H1 (cell line): ENCODE measurements around the gene RHO. TPM values are rescaled to one million over a fixed set of nuclear protein-coding genes. Genes with fewer than 3 reads are reported as not detected.

Experiments used
- CTCF ChIA-PET: fragments of 300-600 bp; sonication (Branson Sonifier 250); formaldehyde crosslinking; loops from one replicate; lab custom pipeline; 2021; ENCODE audit not compliant: partially characterized antibody; lab: Charles Lee
- POLR2A ChIA-PET: fragments of 300-600 bp; sonication (Branson Sonifier 250); formaldehyde crosslinking; loops from one replicate; lab custom pipeline; 2021; ENCODE audit warnings: inconsistent platforms; ENCODE audit not compliant: partially characterized antibody; lab: Charles Lee
- DNase-seq, 2 experiments: peaks; one replicate each; pipeline versions ENCODE4 v3.0.0 to v3.0.0-alpha.2; 2010 to 2022; ENCODE audit warnings: low spot score in 2 of 2, low read depth in 1 of 2, mixed read lengths in 1 of 2
- FAIRE-seq: peaks from 2 replicates; lab custom pipeline; 2011; peaks lifted over from hg19 to GRCh38; lab: Jason Lieb, UNC
- H2AFZ ChIP-seq: 2 replicates; pipeline ENCODE4 v1.8.1; 2012; ENCODE audit warnings: low read length, inconsistent platforms
- H2AK5ac ChIP-seq: 2 replicates; pipeline ENCODE4 v1.6.1; 2013; ENCODE audit warnings: low read depth, low read length
- H2BK120ac ChIP-seq: replicated peaks from 2 replicates; pipeline ENCODE3; 2013; ENCODE audit warnings: low read depth, low read length, inconsistent platforms
- H2BK12ac ChIP-seq: 2 replicates; pipeline ENCODE4 v1.6.1; 2013; ENCODE audit warnings: low read depth, low read length
- H2BK15ac ChIP-seq: 2 replicates; pipeline ENCODE4 v1.6.1; 2013; ENCODE audit warnings: low read length
- H2BK20ac ChIP-seq: 2 replicates; pipeline ENCODE4 v1.6.1; 2013; ENCODE audit warnings: low read length
- H2BK5ac ChIP-seq: 2 replicates; pipeline ENCODE4 v1.6.1; 2013; ENCODE audit warnings: low read depth, low read length
- H3K14ac ChIP-seq: 2 replicates; pipeline ENCODE4 v1.6.1; 2013; ENCODE audit warnings: inconsistent platforms; ENCODE audit not compliant: insufficient read length
- H3K18ac ChIP-seq: 2 replicates; pipeline ENCODE4 v1.6.1; 2013; ENCODE audit warnings: low read length; ENCODE audit errors: extremely low read depth
- H3K23ac ChIP-seq: 2 replicates; pipeline ENCODE4 v1.6.1; 2013; ENCODE audit warnings: inconsistent platforms; ENCODE audit not compliant: insufficient read length
- H3K23me2 ChIP-seq: 2 replicates; pipeline ENCODE4 v1.6.1; 2013; ENCODE audit warnings: low read depth, low read length
- H3K27ac ChIP-seq: 2 replicates; pipeline ENCODE4 v1.6.1; 2011; ENCODE audit warnings: low read depth, low read length, inconsistent platforms
- H3K27me3 ChIP-seq, 4 experiments: replicated peaks in 1 of 4; 1 replicate in 1 of 4; 2 replicates in 3 of 4; pipeline versions ENCODE4 v1.6.1 to v1.8.1; 2011 to 2013; ENCODE audit warnings: low read length in 3 of 4, mild to moderate bottlenecking in 3 of 4, inconsistent platforms in 2 of 4, mixed read lengths in 2 of 4, moderate library complexity in 1 of 4; ENCODE audit not compliant: control insufficient read depth in 3 of 4, insufficient read depth in 3 of 4; ENCODE audit errors: extremely low read depth in 1 of 4
- H3K36me3 ChIP-seq, 4 experiments: 2 replicates each; pipeline versions ENCODE4 v1.6.1 to v1.8.1; 2011 to 2013; ENCODE audit warnings: mild to moderate bottlenecking in 4 of 4, low read length in 3 of 4, moderate library complexity in 2 of 4, control low read depth in 1 of 4, inconsistent platforms in 1 of 4; ENCODE audit not compliant: insufficient read depth in 4 of 4, control insufficient read depth in 2 of 4
- H3K4ac ChIP-seq: replicated peaks from 2 replicates; pipeline ENCODE3; 2013; ENCODE audit warnings: low read length, low read depth, mixed read lengths, inconsistent platforms; ENCODE audit not compliant: insufficient read length
- H3K4me1 ChIP-seq, 4 experiments: replicated peaks in 1 of 4; 1 replicate in 1 of 4; 2 replicates in 3 of 4; pipeline versions ENCODE4 v1.6.1 to v1.8.1; 2011 to 2013; ENCODE audit warnings: low read length in 3 of 4, inconsistent platforms in 2 of 4, mixed read lengths in 1 of 4; ENCODE audit not compliant: insufficient read depth in 4 of 4, control insufficient read depth in 3 of 4
- H3K4me2 ChIP-seq, 2 experiments: 2 replicates each; pipeline versions ENCODE4 v1.6.1 to v1.8.1; 2011 to 2013; ENCODE audit warnings: low read depth in 2 of 2, low read length in 2 of 2, control low read depth in 1 of 2, inconsistent platforms in 1 of 2, mild to moderate bottlenecking in 1 of 2; ENCODE audit not compliant: insufficient read depth in 1 of 2
- H3K4me3 ChIP-seq, 4 experiments: fragments of 200-600, 300-600 bp in 1 of 4; sonication (generic), shearing (Covaris generic), sonication (Bioruptor Twin) in 1 of 4; 2 replicates each; pipeline versions ENCODE4 v1.5.1 to v1.8.1; 2011 to 2016; ENCODE audit warnings: low read length in 4 of 4, low read depth in 3 of 4, control low read depth in 2 of 4, inconsistent platforms in 2 of 4, mild to moderate bottlenecking in 2 of 4, mixed read lengths in 1 of 4, moderate library complexity in 1 of 4; ENCODE audit not compliant: insufficient read depth in 2 of 4; ENCODE audit errors: extremely low read depth in 1 of 4
- H3K56ac ChIP-seq: replicated peaks from 2 replicates; pipeline ENCODE3; 2013; ENCODE audit warnings: low read depth, mild to moderate bottlenecking, mixed read lengths, low read length, inconsistent platforms; ENCODE audit not compliant: insufficient read length
- H3K79me1 ChIP-seq: 2 replicates; pipeline ENCODE4 v1.6.1; 2013; ENCODE audit warnings: low read depth, low read length, control low read depth
- H3K79me2 ChIP-seq, 2 experiments: 2 replicates each; pipeline versions ENCODE4 v1.6.1 to v1.8.1; 2012 to 2013; ENCODE audit warnings: low read length in 2 of 2, mild to moderate bottlenecking in 2 of 2, inconsistent platforms in 1 of 2; ENCODE audit not compliant: insufficient read depth in 2 of 2, control insufficient read depth in 1 of 2
- H3K9ac ChIP-seq, 4 experiments: replicated peaks in 1 of 4; 1 replicate in 1 of 4; 2 replicates in 3 of 4; pipeline versions ENCODE4 v1.6.1 to v1.8.1; 2011 to 2013; ENCODE audit warnings: low read depth in 3 of 4, low read length in 3 of 4, control low read depth in 2 of 4, mild to moderate bottlenecking in 2 of 4, moderate library complexity in 2 of 4, inconsistent platforms in 1 of 4; ENCODE audit errors: extremely low read depth in 1 of 4
- H3K9me3 ChIP-seq, 2 experiments: 2 replicates each; pipeline versions ENCODE4 v1.6.1 to v1.8.1; 2012 to 2013; ENCODE audit warnings: mild to moderate bottlenecking in 2 of 2, moderate library complexity in 2 of 2, control low read depth in 1 of 2, inconsistent platforms in 1 of 2, low read depth in 1 of 2, low read length in 1 of 2, mixed read lengths in 1 of 2; ENCODE audit not compliant: insufficient read depth in 2 of 2
- H4K20me1 ChIP-seq, 2 experiments: replicated peaks in 1 of 2; 2 replicates each; pipeline versions ENCODE3 to v1.8.1; 2011 to 2013; ENCODE audit warnings: inconsistent platforms in 2 of 2, low read length in 2 of 2, mild to moderate bottlenecking in 1 of 2; ENCODE audit not compliant: insufficient read depth in 2 of 2, control insufficient read depth in 1 of 2
- H4K5ac ChIP-seq: 2 replicates; pipeline ENCODE4 v1.6.1; 2013; ENCODE audit warnings: low read length, low read depth, mixed read lengths, inconsistent platforms; ENCODE audit not compliant: insufficient read length
- H4K8ac ChIP-seq: 2 replicates; pipeline ENCODE4 v1.8.0; 2013; ENCODE audit warnings: mild to moderate bottlenecking, moderate library complexity, low read length, inconsistent platforms; ENCODE audit not compliant: insufficient read depth; ENCODE audit errors: extremely low read depth
- H4K91ac ChIP-seq: replicated peaks from 2 replicates; pipeline ENCODE3; 2013; ENCODE audit warnings: low read length, mixed read lengths, inconsistent platforms; ENCODE audit not compliant: insufficient read length
- BACH1 ChIP-seq: IDR thresholded peaks from 2 replicates; pipeline ENCODE4 v1.6.1; 2012; ENCODE audit warnings: low read length, improper control_type of control experiment
- CREB1 ChIP-seq: IDR thresholded peaks from 2 replicates; pipeline ENCODE4 v1.6.1; 2012; ENCODE audit warnings: inconsistent platforms
- EZH2 ChIP-seq: fragments of 200-600 bp; sonication (generic); IDR thresholded peaks from 2 replicates; pipeline ENCODE4 v1.7.1; 2012; ENCODE audit warnings: low read depth, mild to moderate bottlenecking, moderate library complexity, low read length, inconsistent platforms; ENCODE audit not compliant: severe bottlenecking
- MAFK ChIP-seq: IDR thresholded peaks from 2 replicates; pipeline ENCODE4 v1.6.1; 2012; ENCODE audit warnings: low read depth, mild to moderate bottlenecking, improper control_type of control experiment, low read length
- PHF8 ChIP-seq: fragments of 200-600 bp; sonication (generic); conservative IDR thresholded peaks from 2 replicates; pipeline ENCODE4 v1.7.1; 2012; ENCODE audit warnings: low read depth, mild to moderate bottlenecking, inconsistent platforms, low read length, moderate library complexity
- RBBP5 ChIP-seq: IDR thresholded peaks from 2 replicates; pipeline ENCODE4 v1.7.1; 2012; ENCODE audit warnings: low read depth, mild to moderate bottlenecking, inconsistent platforms, low read length, moderate library complexity, borderline replicate concordance
- WGBS, 2 experiments: shearing (Covaris generic) in 1 of 2; methylation state at CpG; one replicate each; pipeline versions ENCODE4 v1.1.6 to v1.1.7; 2013 to 2015; ENCODE audit warnings: low lambda C conversion rate in 2 of 2, mixed read lengths in 2 of 2, inconsistent platforms in 1 of 2, low coverage in 1 of 2, missing lambda C conversion rate in 1 of 2; ENCODE audit not compliant: insufficient replicate concordance in 2 of 2, insufficient coverage in 1 of 2, insufficient read length in 1 of 2; ENCODE audit errors: extremely low coverage in 1 of 2, missing lambda C conversion rate in 1 of 2; 5-methylcytosine and 5-hydroxymethylcytosine counted together
- polyA plus RNA-seq, 7 experiments: library from polyadenylated mRNA; depleted of rRNA in 3 of 7; stranded (reverse) in 5 of 7; unstranded in 2 of 7; fragments of >200 nt in 5 of 7; fragments of 200-250 nt in 2 of 7; gene quantifications; 1 replicate in 5 of 7; 2 replicates in 1 of 7; 4 replicates in 1 of 7; pipeline versions ENCODE4 v1.2.1 to v1.2.3, GENCODE V29; 2011 to 2013; ENCODE audit warnings: missing spikeins in 2 of 7, mixed read lengths in 2 of 7
- total RNA-seq: library from RNA; stranded (reverse); fragmentation: NEBNext Ultra II Directional; extraction: Animal tissue kit (Norgen Biotek cat#: 25700); gene quantifications from 2 replicates; pipeline ENCODE4 v1.2.1, GENCODE V29; 2021
- TF ChIP-seq, protein P1 (sequence below): IDR thresholded peaks from 2 replicates; pipeline ENCODE4 v1.6.1; 2012; ENCODE audit warnings: low read length, inconsistent platforms
- TF ChIP-seq, protein P2 (sequence below): IDR thresholded peaks from 2 replicates; pipeline ENCODE4 v1.6.1; 2011; ENCODE audit warnings: low read length, improper control_type of control experiment

RHO gene
- total and polyA plus RNA-seq, 2 of the 8 experiments (the other 6 are each of a cell fraction or from before 2014, with no cell fraction given) = not detected

DNA sequence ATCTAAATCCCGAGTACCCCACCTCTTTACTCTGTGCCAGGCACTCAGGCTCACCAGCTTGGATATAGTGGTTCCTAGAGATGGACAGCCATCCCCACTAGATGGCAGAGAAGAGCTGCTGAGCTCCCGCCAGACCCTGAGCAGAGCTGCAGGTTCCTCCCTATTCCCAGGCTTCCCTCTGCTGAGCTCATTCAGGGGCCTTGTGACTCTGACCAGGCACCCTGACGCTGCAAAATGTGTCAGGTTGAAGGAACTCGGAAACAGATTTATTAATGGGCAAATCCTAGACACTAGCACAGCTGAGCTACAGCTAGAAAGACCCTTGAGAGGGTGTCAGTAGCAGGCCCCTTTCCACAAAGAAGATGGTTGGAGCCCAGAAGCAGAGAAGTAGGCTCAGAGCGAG, 38.2 kb upstream of the RHO start:
- CTCF ChIA-PET = interaction anchor here (0.6 to 11.2 kb wide), 51 partner anchors 9 to 450 kb away, joined by 3 to 93 read pairs (median 4); partner anchors contain the start of genes EFCAB12 and H1-8
- no peak overlapping the region for H3K4me3 ChIP-seq
- DNase-seq (peak; percentile 50 to 73), FAIRE-seq (peak; percentile 91)
- no peak overlapping the region for H3K23ac ChIP-seq
- no peaks in the 10 kb centered on the region for H3K79me2 ChIP-seq
- 41% methylated on average over 5 of the region's 5 CpGs; no CpG with 5 or more reads in 1 of the 2 experiments for WGBS, 2 experiments
- no peaks in the 10 kb centered on the region for H3K27me3 ChIP-seq
- no peaks in the 10 kb centered on the region for H3K23me2 ChIP-seq
- H3K4me2 ChIP-seq = no peak overlapping the region
- H3K18ac ChIP-seq = 0 out of 2 replicates have a peak overlapping the region, but pooled peaks have one; percentile 14
- no peaks in the 10 kb centered on the region for H3K79me1 ChIP-seq
- peaks cover 5 to 17% (median 8%) of the 10 kb centered on the region in 4 experiments; a peak in 6 of 7 replicates for H3K4me1 ChIP-seq
- H3K56ac ChIP-seq = no peak overlapping the region
- H2BK5ac ChIP-seq = 0 out of 2 replicates have a peak overlapping the region, but pooled peaks have one; percentile 18
- H3K27ac ChIP-seq = no peak overlapping the region; the same call in 1 of the 2 replicates
- H2AK5ac ChIP-seq = 0 out of 2 replicates have a peak overlapping the region, but pooled peaks have one; percentile 55
- no peak overlapping the region for H3K9ac ChIP-seq
- no peak overlapping the region for H3K4ac ChIP-seq
- no peak overlapping the region for H3K14ac ChIP-seq
- H3K36me3 ChIP-seq = peaks cover 0 to 2% (median 0%) of the 10 kb centered on the region in 4 experiments; a peak in 1 of 8 replicates
- 0 out of 2 replicates have a peak overlapping the region, but pooled peaks have one; percentile 50 for H2BK12ac ChIP-seq
- H2AFZ ChIP-seq = peak overlapping the region; percentile 35; the same call in 1 of the 2 replicates
- no peaks in the 10 kb centered on the region for H3K9me3 ChIP-seq
- no peak overlapping the region for H4K8ac ChIP-seq
- H4K5ac ChIP-seq = no peak overlapping the region
- H2BK20ac ChIP-seq = no peak overlapping the region
- no peak overlapping the region for H2BK120ac ChIP-seq
- H4K20me1 ChIP-seq = no peaks in the 10 kb centered on the region
- no peak overlapping the region for H4K91ac ChIP-seq
- peak overlapping the region; percentile 19; the same call in 1 of the 2 replicates for H2BK15ac ChIP-seq
- POLR2A ChIA-PET = interaction anchor here (0.7 to 1.0 kb wide), 2 partner anchors 64 to 103 kb away, joined by 3 to 4 read pairs; no protein-coding TSS in a partner anchor
- TF ChIP-seq BACH1 = peak; percentile 93
- no peak for TF ChIP-seq EZH2
- peak; percentile 78; the same call in 1 of the 2 replicates for TF ChIP-seq MAFK
- TF ChIP-seq, protein P1, sequence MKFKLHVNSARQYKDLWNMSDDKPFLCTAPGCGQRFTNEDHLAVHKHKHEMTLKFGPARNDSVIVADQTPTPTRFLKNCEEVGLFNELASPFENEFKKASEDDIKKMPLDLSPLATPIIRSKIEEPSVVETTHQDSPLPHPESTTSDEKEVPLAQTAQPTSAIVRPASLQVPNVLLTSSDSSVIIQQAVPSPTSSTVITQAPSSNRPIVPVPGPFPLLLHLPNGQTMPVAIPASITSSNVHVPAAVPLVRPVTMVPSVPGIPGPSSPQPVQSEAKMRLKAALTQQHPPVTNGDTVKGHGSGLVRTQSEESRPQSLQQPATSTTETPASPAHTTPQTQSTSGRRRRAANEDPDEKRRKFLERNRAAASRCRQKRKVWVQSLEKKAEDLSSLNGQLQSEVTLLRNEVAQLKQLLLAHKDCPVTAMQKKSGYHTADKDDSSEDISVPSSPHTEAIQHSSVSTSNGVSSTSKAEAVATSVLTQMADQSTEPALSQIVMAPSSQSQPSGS = 0 out of 2 replicates have a peak, but pooled peaks have one; percentile 22
- TF ChIP-seq CREB1 = 0 out of 2 replicates have a peak, but pooled peaks have one; percentile 6
- TF ChIP-seq PHF8 = no peak
- TF ChIP-seq, protein P2, sequence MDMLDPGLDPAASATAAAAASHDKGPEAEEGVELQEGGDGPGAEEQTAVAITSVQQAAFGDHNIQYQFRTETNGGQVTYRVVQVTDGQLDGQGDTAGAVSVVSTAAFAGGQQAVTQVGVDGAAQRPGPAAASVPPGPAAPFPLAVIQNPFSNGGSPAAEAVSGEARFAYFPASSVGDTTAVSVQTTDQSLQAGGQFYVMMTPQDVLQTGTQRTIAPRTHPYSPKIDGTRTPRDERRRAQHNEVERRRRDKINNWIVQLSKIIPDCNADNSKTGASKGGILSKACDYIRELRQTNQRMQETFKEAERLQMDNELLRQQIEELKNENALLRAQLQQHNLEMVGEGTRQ = no peak
- TF ChIP-seq RBBP5 = no peak
